HG03139 (cell line): ENCODE data around the gene SULT2B1.

Experiments used
- ATAC-seq: cut with Tn5 transposase; IDR thresholded peaks from one replicate; pipeline ENCODE4 v1.9.1; 2021; ENCODE audit not compliant: unreplicated experiment

The SULT2B1 gene

GRCh38 chr19:48646722-48647216 lies 94.8 kb downstream of the SULT2B1 start:
- ATAC-seq: no peak

- ATAC-seq: no peak
These were observed 96.2 kb downstream of the SULT2B1 start for GRCh38 chr19:48648134-48648533.
